Tibial nerve (tissue), 4 donors: ENCODE measurements around the gene ASXL3. TPM values are rescaled to one million over a fixed set of nuclear protein-coding genes. Genes with fewer than 3 reads are reported as not detected.

Experiments used
- DNase-seq, 2 donors: peaks; one replicate each; pipeline ENCODE4 v3.0.0-alpha.2; 2019; ENCODE audit warnings: low spot score in 2 of 2
- H3K27ac ChIP-seq, 4 donors: fragments of 200-600 bp; sonication (generic) in 3 of 4; one replicate each; pipeline ENCODE4 v1.5.1; 2017 to 2019; ENCODE audit warnings: mild to moderate bottlenecking in 1 of 4
- H3K27me3 ChIP-seq, 2 donors: fragments of 200-600 bp; sonication (generic) in 1 of 2; one replicate each; pipeline versions ENCODE4 v1.5.1 to v1.6.0; 2017 to 2019
- H3K36me3 ChIP-seq, 3 donors: fragments of 200-600 bp; sonication (generic); one replicate each; pipeline ENCODE4 v1.5.1; 2018 to 2019
- H3K4me1 ChIP-seq, 4 donors: fragments of 200-600 bp; sonication (generic) in 3 of 4; one replicate each; pipeline ENCODE4 v1.5.1; 2017 to 2019
- H3K4me3 ChIP-seq, 4 donors: fragments of 200-600 bp; sonication (generic) in 3 of 4; one replicate each; pipeline ENCODE4 v1.5.1; 2017 to 2019; ENCODE audit warnings: mild to moderate bottlenecking in 1 of 4, moderate library complexity in 1 of 4
- H3K9me3 ChIP-seq, 4 donors: fragments of 200-600 bp; sonication (generic) in 3 of 4; one replicate each; pipeline ENCODE4 v1.5.1; 2017 to 2019
- EP300 ChIP-seq, 2 donors: sonication (generic); formaldehyde crosslinking; IDR thresholded peaks; one replicate each; pipeline ENCODE4 v1.6.1; 2017; ENCODE audit warnings: antibody characterized with exemption in 2 of 2, mild to moderate bottlenecking in 1 of 2
- POLR2A ChIP-seq, 2 donors: fragments of 450-650 bp; IDR thresholded peaks; one replicate each; pipeline ENCODE4 v1.6.1; 2017; ENCODE audit warnings: antibody characterized with exemption in 2 of 2, mild to moderate bottlenecking in 2 of 2, moderate library complexity in 2 of 2
- WGBS, 2 donors: methylation state at CpG; one replicate each; pipeline ENCODE4 v1.1.5; 2018; 5-methylcytosine and 5-hydroxymethylcytosine counted together
- total RNA-seq, 4 donors: library from RNA; depleted of rRNA; stranded (reverse); fragments of >200 nt; gene quantifications; one replicate each; pipeline ENCODE4 v1.1.0, GENCODE V29; 2016
- TF ChIP-seq, protein P1 (sequence below), 5 experiments: fragments of 200-600 bp in 3 of 5; fragments of 450-650 bp in 2 of 5; sonication (generic) in 3 of 5; IDR thresholded peaks; one replicate each; pipeline ENCODE4 v1.5.1; 2016 to 2019; ENCODE audit warnings: antibody characterized with exemption in 5 of 5, mild to moderate bottlenecking in 3 of 5, moderate library complexity in 2 of 5

Gene ASXL3
- total RNA-seq, 4 donors from 2014 or later, result 3.7 to 7.2 (median 6.2) TPM

DNA sequence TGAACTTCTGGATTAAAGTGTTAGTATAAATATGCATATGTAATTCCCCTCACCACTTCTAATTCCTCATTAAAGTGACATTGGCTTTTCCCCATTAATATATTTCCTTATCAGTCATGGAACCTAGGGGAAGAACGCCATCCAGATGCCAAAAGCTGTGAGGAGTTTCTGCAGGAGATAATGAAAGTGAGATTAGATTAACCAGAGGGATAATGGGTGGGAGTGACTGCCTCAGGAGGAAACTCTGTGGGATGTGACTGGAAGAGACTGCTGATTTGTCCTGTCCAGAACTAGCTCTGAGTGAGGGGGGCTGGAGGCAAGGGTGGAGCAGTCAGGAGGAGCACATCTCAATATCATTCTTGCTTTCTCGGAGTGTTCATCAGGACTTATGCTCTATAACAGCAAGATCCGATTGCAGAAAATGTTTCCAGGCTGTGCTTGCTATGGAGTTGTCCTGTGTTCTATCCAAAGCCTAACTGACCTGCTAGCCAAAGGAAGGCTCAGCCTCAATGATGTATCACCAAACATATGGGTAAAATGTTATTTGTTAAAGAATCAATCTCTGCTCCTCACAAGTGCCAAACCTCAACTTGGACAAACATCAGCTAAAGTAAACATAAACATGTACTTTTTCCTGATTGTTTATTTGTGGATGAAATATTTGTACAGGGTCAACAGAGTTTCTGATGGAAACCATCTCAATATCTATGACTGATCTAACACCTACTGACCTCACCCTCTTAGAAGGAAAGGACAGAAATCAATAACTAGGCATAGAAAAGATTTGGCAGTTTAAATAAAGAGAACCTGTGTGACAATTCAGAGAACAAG, 118.5 kb downstream of the ASXL3 start:
- Histone ChIP-seq H3K27me3 (no peaks in the 10 kb centered on the region), H3K9me3 (no peaks in the 10 kb centered on the region), H3K4me3 (no peak overlapping the region), H3K4me1 (no peaks in the 10 kb centered on the region), H3K36me3 (peaks cover 0 to 10% (median 0%) of the 10 kb centered on the region in 3 donors), H3K27ac (no peak overlapping the region)
- no peak for DNase-seq
- no peak for TF ChIP-seq EP300 (IDR thresholded peaks at IDR 0.05)
- TF ChIP-seq, protein P1, sequence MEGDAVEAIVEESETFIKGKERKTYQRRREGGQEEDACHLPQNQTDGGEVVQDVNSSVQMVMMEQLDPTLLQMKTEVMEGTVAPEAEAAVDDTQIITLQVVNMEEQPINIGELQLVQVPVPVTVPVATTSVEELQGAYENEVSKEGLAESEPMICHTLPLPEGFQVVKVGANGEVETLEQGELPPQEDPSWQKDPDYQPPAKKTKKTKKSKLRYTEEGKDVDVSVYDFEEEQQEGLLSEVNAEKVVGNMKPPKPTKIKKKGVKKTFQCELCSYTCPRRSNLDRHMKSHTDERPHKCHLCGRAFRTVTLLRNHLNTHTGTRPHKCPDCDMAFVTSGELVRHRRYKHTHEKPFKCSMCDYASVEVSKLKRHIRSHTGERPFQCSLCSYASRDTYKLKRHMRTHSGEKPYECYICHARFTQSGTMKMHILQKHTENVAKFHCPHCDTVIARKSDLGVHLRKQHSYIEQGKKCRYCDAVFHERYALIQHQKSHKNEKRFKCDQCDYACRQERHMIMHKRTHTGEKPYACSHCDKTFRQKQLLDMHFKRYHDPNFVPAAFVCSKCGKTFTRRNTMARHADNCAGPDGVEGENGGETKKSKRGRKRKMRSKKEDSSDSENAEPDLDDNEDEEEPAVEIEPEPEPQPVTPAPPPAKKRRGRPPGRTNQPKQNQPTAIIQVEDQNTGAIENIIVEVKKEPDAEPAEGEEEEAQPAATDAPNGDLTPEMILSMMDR (IDR thresholded peaks at IDR 0.05), result no peak
- TF ChIP-seq POLR2A (IDR thresholded peaks at IDR 0.05), result no peak
- WGBS, 2 donors, result 86 to 91% methylated on average over 3 of the region's 3 CpGs

- no peak overlapping the region for H3K4me3 ChIP-seq
- no peaks in the 10 kb centered on the region for H3K4me1 ChIP-seq
- TF ChIP-seq, protein P1 (IDR thresholded peaks at IDR 0.05), result no peak
- TF ChIP-seq EP300 (IDR thresholded peaks at IDR 0.05) (no peak), POLR2A (IDR thresholded peaks at IDR 0.05) (no peak)
- WGBS, 2 donors, result 44 to 50% methylated on average over 2 of the region's 2 CpGs
- H3K27me3 ChIP-seq, result no peaks in the 10 kb centered on the region
- no peak for DNase-seq
- H3K27ac ChIP-seq, result no peak overlapping the region
- H3K9me3 ChIP-seq, result no peaks in the 10 kb centered on the region
- H3K36me3 ChIP-seq, result peaks cover 0 to 10% (median 0%) of the 10 kb centered on the region in 3 donors
These were observed 119.5 kb downstream of the ASXL3 start for GRCh38 chr18:33697498-33697897.

- Histone ChIP-seq H3K4me1 (no peaks in the 10 kb centered on the region), H3K36me3 (peaks cover 0 to 10% (median 0%) of the 10 kb centered on the region in 3 donors), H3K9me3 (no peaks in the 10 kb centered on the region), H3K27ac (no peak overlapping the region), H3K27me3 (no peaks in the 10 kb centered on the region), H3K4me3 (no peak overlapping the region)
- DNase-seq, result no peak
- no peak for TF ChIP-seq POLR2A (IDR thresholded peaks at IDR 0.05)
- TF ChIP-seq EP300 (IDR thresholded peaks at IDR 0.05), result no peak
- TF ChIP-seq, protein P1 (IDR thresholded peaks at IDR 0.05), result no peak
- 94 to 95% methylated on average over 3 of the region's 3 CpGs for WGBS, 2 donors
These were observed 121.4 kb downstream of the ASXL3 start for GRCh38 chr18:33699372-33699771.

DNA sequence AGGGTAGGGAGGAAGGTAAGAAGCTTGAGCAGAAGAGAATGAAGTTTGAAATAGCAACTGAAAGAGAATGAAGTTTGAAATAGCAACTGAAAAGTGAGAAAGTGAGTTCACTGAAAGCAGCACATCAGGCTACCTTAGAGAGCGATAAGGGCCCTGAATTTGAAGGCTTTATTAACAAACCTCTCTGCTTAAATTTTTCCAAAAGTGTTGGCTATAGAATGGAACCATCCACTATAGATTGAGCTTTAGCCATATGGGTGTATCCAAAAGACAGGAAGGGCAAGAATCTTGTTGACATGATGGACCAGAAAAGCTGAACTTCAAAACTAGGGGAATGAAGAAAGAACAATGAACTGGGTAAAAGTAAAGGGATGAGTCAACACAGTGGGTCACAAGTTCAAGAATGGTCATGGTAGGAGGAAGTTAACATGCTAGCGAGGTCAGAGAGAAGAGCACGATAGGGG, 122.5 kb downstream of the ASXL3 start:
- Histone ChIP-seq H3K4me3 (no peak overlapping the region), H3K9me3 (no peaks in the 10 kb centered on the region), H3K27me3 (no peaks in the 10 kb centered on the region), H3K36me3 (peaks cover 0 to 10% (median 0%) of the 10 kb centered on the region in 3 donors), H3K27ac (no peak overlapping the region), H3K4me1 (no peaks in the 10 kb centered on the region)
- WGBS, 2 donors, result 71 to 77% methylated on average over 3 of the region's 3 CpGs
- no peak for DNase-seq
- TF ChIP-seq POLR2A (IDR thresholded peaks at IDR 0.05) (no peak), EP300 (IDR thresholded peaks at IDR 0.05) (no peak)
- TF ChIP-seq, protein P1 (IDR thresholded peaks at IDR 0.05), result no peak

GRCh38 chr18:33702625-33703024, 124.6 kb downstream of the ASXL3 start:
- H3K27ac ChIP-seq, result no peak overlapping the region
- peaks cover 0 to 8% (median 0%) of the 10 kb centered on the region in 3 donors for H3K36me3 ChIP-seq
- no peak for TF ChIP-seq EP300 (IDR thresholded peaks at IDR 0.05)
- TF ChIP-seq POLR2A (IDR thresholded peaks at IDR 0.05), result no peak
- TF ChIP-seq, protein P1 (IDR thresholded peaks at IDR 0.05), result no peak
- no peaks in the 10 kb centered on the region for H3K4me1 ChIP-seq
- 93 to 96% methylated on average over 1 of the region's 1 CpG for WGBS, 2 donors
- H3K4me3 ChIP-seq, result no peak overlapping the region
- H3K27me3 ChIP-seq, result no peaks in the 10 kb centered on the region
- no peaks in the 10 kb centered on the region for H3K9me3 ChIP-seq
- DNase-seq, result no peak
